A549 (cell line): ENCODE measurements around the gene CD19. TPM values are rescaled to one million over a fixed set of nuclear protein-coding genes. Genes with fewer than 3 reads are reported as not detected.

ENCODE experiments used
- ATAC-seq, 2 experiments: fragments of 200-7000 bp in 1 of 2; fragments of >200 bp in 1 of 2; cut with Nextera tagmentation in 1 of 2; cut with Tn5 transposase in 1 of 2; 3 replicates each; pipeline versions ENCODE4 v1.8.0 to v1.9.1; 2018 to 2020; ENCODE audit warnings: mild to moderate bottlenecking in 1 of 2, moderate library complexity in 1 of 2
- CTCF ChIA-PET: fragments of 300-600 bp; sonication (Branson Sonifier 250); formaldehyde crosslinking; extraction: SDS; loops from one replicate; lab custom pipeline; 2021; ENCODE audit warnings: antibody characterized with exemption, inconsistent platforms; lab: Yijun Ruan, JAX
- POLR2A ChIA-PET: fragments of 350-600 bp; formaldehyde crosslinking; extraction: SDS; loops from one replicate; lab custom pipeline; 2021; ENCODE audit warnings: antibody characterized with exemption, inconsistent platforms; lab: Yijun Ruan, JAX
- DNase-seq, 2 experiments: peaks; one replicate each; pipeline versions ENCODE4 v3.0.0 to v3.0.0-alpha.2; 2011 to 2016; ENCODE audit warnings: low read depth in 1 of 2, low spot score in 1 of 2
- FAIRE-seq: peaks from 2 replicates; lab custom pipeline; 2011; peaks lifted over from hg19 to GRCh38; lab: Jason Lieb, UNC
- H3K27ac ChIP-seq, 2 experiments: fragments of >200 bp; sonication (Bioruptor Twin); formaldehyde crosslinking; 3 replicates each; pipeline ENCODE4 v1.5.1; 2016 to 2017
- H3K4me1 ChIP-seq: fragments of >200 bp; sonication (Bioruptor Twin); formaldehyde crosslinking; 3 replicates; pipeline ENCODE4 v1.6.1; 2016
- H3K4me2 ChIP-seq: fragments of >200 bp; sonication (Bioruptor Twin); formaldehyde crosslinking; 3 replicates; pipeline ENCODE4 v1.6.1; 2016
- H3K4me3 ChIP-seq: fragments of >200 bp; sonication (Bioruptor Twin); formaldehyde crosslinking; 3 replicates; pipeline ENCODE4 v1.5.1; 2016
- H3K9me3 ChIP-seq: fragments of >200 bp; sonication (Bioruptor Twin); formaldehyde crosslinking; 3 replicates; pipeline ENCODE4 v1.6.1; 2016
- BHLHE40 ChIP-seq: IDR thresholded peaks from 2 replicates; pipeline ENCODE4 v1.6.1; 2012; ENCODE audit warnings: low read depth, low read length, inconsistent platforms
- CBX8 ChIP-seq: fragments of 200-600 bp; sonication (generic); IDR thresholded peaks from 2 replicates; pipeline ENCODE4 v1.6.1; 2016
- ELK1 ChIP-seq: fragments of 150-350 bp; IDR thresholded peaks from 2 replicates; pipeline ENCODE4 v1.6.1; 2014; ENCODE audit warnings: low read depth, mild to moderate bottlenecking, low read length
- EP300 ChIP-seq, 2 experiments: fragments of >200 bp; sonication (Bioruptor Twin); formaldehyde crosslinking; IDR thresholded peaks; 2 replicates in 1 of 2; 3 replicates in 1 of 2; pipeline ENCODE4 v1.6.1; 2016 to 2017
- ESRRA ChIP-seq: fragments of 150-350 bp; IDR thresholded peaks from 2 replicates; pipeline ENCODE4 v1.6.1; 2014; ENCODE audit warnings: mild to moderate bottlenecking, low read length, borderline replicate concordance
- FOSB ChIP-seq: fragments of 250-450 bp; sonication (Bioruptor Pico); IDR thresholded peaks from 2 replicates; pipeline ENCODE4 v1.5.0; 2020; ENCODE audit warnings: mild to moderate bottlenecking, moderate library complexity
- FOXS1 ChIP-seq: fragments of 250-450 bp; sonication (Bioruptor Pico); IDR thresholded peaks from 2 replicates; pipeline ENCODE4 v1.5.0; 2020; ENCODE audit warnings: mild to moderate bottlenecking, moderate library complexity
- GATA3 ChIP-seq: IDR thresholded peaks from 2 replicates; pipeline ENCODE4 v1.6.1; 2012; ENCODE audit warnings: borderline replicate concordance
- HDAC2 ChIP-seq: fragments of 200-600 bp; sonication (generic); IDR thresholded peaks from 2 replicates; pipeline ENCODE4 v1.6.1; 2016
- HMGXB4 ChIP-seq: fragments of 250-450 bp; sonication (Bioruptor Pico); IDR thresholded peaks from 2 replicates; pipeline ENCODE4 v1.5.0; 2021; ENCODE audit warnings: mild to moderate bottlenecking, moderate library complexity, borderline replicate concordance
- JUNB ChIP-seq: fragments of >200 bp; sonication (Bioruptor Twin); formaldehyde crosslinking; IDR thresholded peaks from 2 replicates; pipeline ENCODE4 v1.6.1; 2016
- KDM5A ChIP-seq: fragments of 200-600 bp; sonication (generic); IDR thresholded peaks from 2 replicates; pipeline ENCODE4 v1.6.1; 2016; ENCODE audit warnings: antibody characterized with exemption, mild to moderate bottlenecking
- MAFK ChIP-seq: fragments of 450-650 bp; IDR thresholded peaks from 2 replicates; pipeline ENCODE4 v1.6.1; 2014; ENCODE audit not compliant: partially characterized antibody
- MAZ ChIP-seq: fragments of 150-350 bp; IDR thresholded peaks from 2 replicates; pipeline ENCODE4 v1.6.1; 2014; ENCODE audit warnings: antibody characterized with exemption, low read depth, low read length, borderline replicate concordance
- NR3C1 ChIP-seq: fragments of >200 bp; sonication (Bioruptor Twin); formaldehyde crosslinking; IDR thresholded peaks from 3 replicates; pipeline ENCODE4 v1.6.1; 2017
- RAD21 ChIP-seq, 2 experiments: fragments of >200 bp in 1 of 2; sonication (Bioruptor Twin) in 1 of 2; formaldehyde crosslinking in 1 of 2; IDR thresholded peaks in 1 of 2; conservative IDR thresholded peaks in 1 of 2; 2 replicates in 1 of 2; 3 replicates in 1 of 2; pipeline ENCODE4 v1.6.1; 2012 to 2018; ENCODE audit warnings: inconsistent platforms in 1 of 2
- RCOR1 ChIP-seq: fragments of 150-350 bp; IDR thresholded peaks from 2 replicates; pipeline ENCODE4 v1.6.1; 2014; ENCODE audit warnings: antibody characterized with exemption, low read length, low read depth
- SMC3 ChIP-seq: fragments of >200 bp; sonication (Bioruptor Twin); formaldehyde crosslinking; IDR thresholded peaks from 3 replicates; pipeline ENCODE4 v1.6.1; 2018; ENCODE audit warnings: inconsistent platforms
- TP53 ChIP-seq: fragments of 250-450 bp; sonication (Bioruptor Pico); IDR thresholded peaks from 2 replicates; pipeline ENCODE4 v1.5.0; 2021; ENCODE audit warnings: mild to moderate bottlenecking, moderate library complexity
- ZC3H11A ChIP-seq: fragments of 450-650 bp; IDR thresholded peaks from 2 replicates; pipeline ENCODE4 v1.6.1; 2014; ENCODE audit warnings: antibody characterized with exemption, mild to moderate bottlenecking
- ZFP36 ChIP-seq: fragments of 450-650 bp; IDR thresholded peaks from 2 replicates; pipeline ENCODE4 v1.6.1; 2014; ENCODE audit warnings: borderline replicate concordance; ENCODE audit not compliant: partially characterized antibody
- ZSCAN20 ChIP-seq: fragments of 250-450 bp; sonication (Bioruptor Pico); IDR thresholded peaks from 2 replicates; pipeline ENCODE4 v1.8.0; 2022; ENCODE audit warnings: mild to moderate bottlenecking, moderate library complexity
- WGBS: methylation state at CpG from one replicate; pipeline ENCODE4 v1.1.6; 2017; ENCODE audit errors: missing lambda C conversion rate; 5-methylcytosine and 5-hydroxymethylcytosine counted together
- polyA minus RNA-seq: library from RNA; depleted of rRNA, polyadenylated mRNA; stranded (reverse); fragments of >200 nt; gene quantifications from 2 replicates; pipeline ENCODE4 v1.2.3, GENCODE V29; 2011; rRNA and poly(A)+ RNA removed
- polyA plus RNA-seq, 4 experiments: library from polyadenylated mRNA; depleted of rRNA in 3 of 4; stranded (reverse); fragments of >200 nt; fragmentation: RNase III in 1 of 4; extraction: RNeasy Plus Mini Kit Qiagen cat#74134 plus additional on column Dnase treatment in 1 of 4; gene quantifications; 2 replicates in 3 of 4; 3 replicates in 1 of 4; pipeline ENCODE4 v1.2.3, GENCODE V29; 2011 to 2017
- TF ChIP-seq, protein P1 (sequence below): fragments of >200 bp; sonication (Bioruptor Twin); formaldehyde crosslinking; IDR thresholded peaks from 2 replicates; pipeline ENCODE4 v1.6.1; 2016
- TF ChIP-seq, protein P2 (sequence below): IDR thresholded peaks from 2 replicates; pipeline ENCODE4 v1.6.1; 2012

The CD19 gene
- polyA plus RNA-seq (2011; rRNA removed), result not detected in 2 replicates
- polyA plus RNA-seq (2012; cell fraction: cytosol; rRNA removed), result not detected in 2 replicates
- polyA plus RNA-seq (2012; cell fraction: nucleus; rRNA removed), result not detected in 2 replicates
- not detected in 3 replicates for polyA plus RNA-seq (2017; fragmentation: RNase III; extraction: RNeasy Plus Mini Kit Qiagen cat#74134 plus additional on column Dnase treatment)
- not detected in 2 replicates for polyA minus RNA-seq

DNA sequence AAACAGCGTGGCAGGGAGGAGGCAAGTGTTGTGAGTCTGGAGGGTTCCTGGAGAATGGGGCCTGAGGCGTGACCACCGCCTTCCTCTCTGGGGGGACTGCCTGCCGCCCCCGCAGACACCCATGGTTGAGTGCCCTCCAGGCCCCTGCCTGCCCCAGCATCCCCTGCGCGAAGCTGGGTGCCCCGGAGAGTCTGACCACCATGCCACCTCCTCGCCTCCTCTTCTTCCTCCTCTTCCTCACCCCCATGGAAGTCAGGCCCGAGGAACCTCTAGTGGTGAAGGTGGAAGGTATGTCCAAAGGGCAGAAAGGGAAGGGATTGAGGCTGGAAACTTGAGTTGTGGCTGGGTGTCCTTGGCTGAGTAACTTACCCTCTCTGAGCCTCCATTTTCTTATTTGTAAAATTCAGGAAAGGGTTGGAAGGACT, at the start of gene CD19:
CD19 (plus strand) TSS at position 171 of the 425 bp plus-strand sequence; CDS start at position 201, 30 bp downstream.
- DNase-seq, result no peak
- Histone ChIP-seq H3K4me1 (no peaks in the 10 kb centered on the region), H3K4me2 (no peak within 1 kb of the TSS), H3K4me3 (no peak within 1 kb of the TSS), H3K9me3 (no peaks in the 10 kb centered on the region), H3K27ac (no peak within 1 kb of the TSS)
- ChIA-PET POLR2A (no interaction called here), CTCF (interaction anchor here (0.6 to 13.3 kb wide), 3 partner anchors 13 to 61 kb away, joined by 3 to 92 read pairs (median 4); no protein-coding TSS in a partner anchor)
- no peak for ATAC-seq
- WGBS, result 71% methylated on average over 10 of the region's 10 CpGs
- no peak for FAIRE-seq
- TF ChIP-seq KDM5A (no peak), ZSCAN20 (CRISPR knock-in tag) (no peak), FOSB (no peak), RCOR1 (no peak), NR3C1 (no peak), ESRRA (no peak), GATA3 (no peak), ZFP36 (no peak), ZC3H11A (no peak), ELK1 (no peak)
- TF ChIP-seq, protein P1, sequence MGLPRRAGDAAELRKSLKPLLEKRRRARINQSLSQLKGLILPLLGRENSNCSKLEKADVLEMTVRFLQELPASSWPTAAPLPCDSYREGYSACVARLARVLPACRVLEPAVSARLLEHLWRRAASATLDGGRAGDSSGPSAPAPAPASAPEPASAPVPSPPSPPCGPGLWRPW, result no peak

- TF ChIP-seq HDAC2 (no peak), MAZ (no peak), RAD21 (conservative IDR thresholded peaks at IDR 0.05 in 1 of 2, IDR thresholded peaks at IDR 0.05 in 1 of 2) (no peak), ZC3H11A (no peak), BHLHE40 (no peak), EP300 (IDR thresholded peaks at IDR 0.05) (no peak), HMGXB4 (CRISPR knock-in tag) (no peak), ESRRA (no peak), SMC3 (no peak), JUNB (no peak), MAFK (no peak), TP53 (CRISPR knock-in tag) (no peak), CBX8 (no peak), FOXS1 (CRISPR knock-in tag) (no peak)
- TF ChIP-seq, protein P2, sequence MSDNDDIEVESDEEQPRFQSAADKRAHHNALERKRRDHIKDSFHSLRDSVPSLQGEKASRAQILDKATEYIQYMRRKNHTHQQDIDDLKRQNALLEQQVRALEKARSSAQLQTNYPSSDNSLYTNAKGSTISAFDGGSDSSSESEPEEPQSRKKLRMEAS, result no peak
- TF ChIP-seq, all 56 proteins: peak for 0
- Histone ChIP-seq H3K9me3 (no peaks in the 10 kb centered on the region), H3K4me3 (no peak overlapping the region), H3K27ac (no peak overlapping the region), H3K4me1 (peaks cover 14% of the 10 kb centered on the region; the same call in 1 of the 3 replicates), H3K4me2 (no peak overlapping the region)
- ChIA-PET POLR2A (no interaction called here), CTCF (interaction anchor here (0.6 to 2.3 kb wide), 3 partner anchors 9 to 63 kb away, joined by 3 to 8 read pairs (median 4); no protein-coding TSS in a partner anchor)
- WGBS, result 89% methylated on average over 23 of the region's 24 CpGs
- ATAC-seq (no peak), FAIRE-seq (no peak), DNase-seq (no peak)
Measured at GRCh38 chr16:28882551-28883160, 49.1 kb upstream of the CD19 start.
